T-cell (primary cell): ENCODE results near the gene RAB3D. TPM values are rescaled to one million over a fixed set of nuclear protein-coding genes. Genes with fewer than 3 reads are reported as not detected.
"Not testable (repeated sequence)": the region's sequence is repeated elsewhere in the genome, so short reads cannot be mapped to it uniquely, and the experiment has no call there.

Experiments
- ATAC-seq, 4 experiments: fragments of 200-7000 bp in 3 of 4; fragments of 150-1000 bp in 1 of 4; cut with Tn5 transposase; replicated peaks in 1 of 4; 1 replicate in 3 of 4; 2 replicates in 1 of 4; pipeline ENCODE4 v1.10.0; 2021; ENCODE audit warnings: moderate library complexity in 3 of 4, mild to moderate bottlenecking in 2 of 4, moderate number of reproducible peaks in 1 of 4
- CTCF ChIA-PET, 2 donors: fragments of 300-600 bp; sonication (Branson Sonifier 250); formaldehyde crosslinking; loops; one replicate each; lab custom pipeline; 2022; ENCODE audit warnings: antibody characterized with exemption in 2 of 2; lab: Charles Lee
- POLR2A ChIA-PET, 2 donors: fragments of 300-600 bp; sonication (Branson Sonifier 250); formaldehyde crosslinking; loops; one replicate each; lab custom pipeline; 2022; ENCODE audit warnings: antibody characterized with exemption in 2 of 2; lab: Charles Lee
- DNase-seq, 35 experiments: peaks; one replicate each; pipeline versions ENCODE4 v3.0.0 to v3.0.0-alpha.2; 2013 to 2023
- H3K27ac ChIP-seq: one replicate; pipeline ENCODE4 v1.5.1; 2013; ENCODE audit warnings: low read length
- H3K27me3 ChIP-seq, 2 experiments: replicated peaks in 1 of 2; 1 replicate in 1 of 2; 2 replicates in 1 of 2; pipeline versions ENCODE4 v1.6.1 to v1.7.0; 2013; ENCODE audit warnings: low read length in 1 of 2, mixed read lengths in 1 of 2; ENCODE audit not compliant: control insufficient read depth in 2 of 2, insufficient read depth in 2 of 2; ENCODE audit errors: extremely low read depth in 1 of 2
- H3K36me3 ChIP-seq, 2 donors: 1 replicate in 1 of 2; 2 replicates in 1 of 2; pipeline versions ENCODE4 v1.6.1 to v1.7.0; 2013; ENCODE audit warnings: low read length in 1 of 2; ENCODE audit not compliant: control insufficient read depth in 2 of 2, insufficient read depth in 1 of 2; ENCODE audit errors: extremely low read depth in 1 of 2
- H3K4me1 ChIP-seq, 2 experiments: 1 replicate in 1 of 2; 2 replicates in 1 of 2; pipeline versions ENCODE4 v1.6.1 to v1.7.0; 2013; ENCODE audit warnings: low read length in 2 of 2, mixed read lengths in 1 of 2; ENCODE audit not compliant: insufficient read depth in 2 of 2, control insufficient read depth in 1 of 2; ENCODE audit errors: extremely low read depth in 1 of 2
- H3K4me3 ChIP-seq, 2 donors: 1 replicate in 1 of 2; 2 replicates in 1 of 2; pipeline versions ENCODE4 v1.5.1 to v1.7.0; 2013; ENCODE audit warnings: mild to moderate bottlenecking in 2 of 2, low read length in 1 of 2, moderate library complexity in 1 of 2; ENCODE audit not compliant: control insufficient read depth in 1 of 2; ENCODE audit errors: extremely low read depth in 1 of 2
- H3K9me3 ChIP-seq: 2 replicates; pipeline ENCODE4 v1.7.0; 2013
- H3K27ac Mint-ChIP-seq, 2 donors: one replicate each; pipeline ENCODE4 v1.8.0; 2020 to 2021; ENCODE audit warnings: mild to moderate bottlenecking in 2 of 2, mixed read lengths in 2 of 2
- H3K27me3 Mint-ChIP-seq, 2 donors: one replicate each; pipeline ENCODE4 v1.8.0; 2021 to 2022; ENCODE audit warnings: mixed read lengths in 2 of 2
- H3K36me3 Mint-ChIP-seq: one replicate; pipeline ENCODE4 v1.8.0; 2021; ENCODE audit warnings: mixed read lengths
- H3K4me1 Mint-ChIP-seq, 3 donors: one replicate each; pipeline ENCODE4 v1.8.0; 2020 to 2022; ENCODE audit warnings: mixed read lengths in 3 of 3, mild to moderate bottlenecking in 1 of 3
- H3K4me3 Mint-ChIP-seq, 3 donors: one replicate each; pipeline ENCODE4 v1.8.0; 2020 to 2022; ENCODE audit warnings: mild to moderate bottlenecking in 3 of 3, mixed read lengths in 3 of 3, moderate library complexity in 3 of 3
- H3K9me3 Mint-ChIP-seq, 3 donors: one replicate each; pipeline ENCODE4 v1.8.0; 2020 to 2022; ENCODE audit warnings: mixed read lengths in 3 of 3
- WGBS: methylation state at CpG from one replicate; pipeline ENCODE4 v1.1.5; 2013; ENCODE audit warnings: missing lambda C conversion rate; ENCODE audit not compliant: insufficient coverage; 5-methylcytosine and 5-hydroxymethylcytosine counted together
- total RNA-seq, 35 experiments: library from RNA in 6 of 35; stranded (reverse) in 6 of 35; fragments of 120-200 nt in 1 of 35; gene quantifications; one replicate each; pipeline versions ENCODE4 v1.2.1 to v1.2.4 and lab custom pipeline; 2013 to 2026

Gene RAB3D
- total RNA-seq, 5 donors from 2014 or later (not counting 1 experiment from before 2014, with no cell fraction given): 4.7 to 9.5 (median 8.8) TPM

- peak; percentile 94 to 99 (median 98) for DNase-seq
- Mint-ChIP-seq H3K9me3 (no peaks in the 10 kb centered on the region), H3K4me3 (peak overlapping the region; percentile 86 to 92 (median 90)), H3K27me3 (peaks cover 0 to 17% of the 10 kb centered on the region in 2 donors), H3K27ac (peak overlapping the region; percentile 98), H3K36me3 (peaks cover 5% of the 10 kb centered on the region), H3K4me1 (peaks cover 45 to 56% (median 51%) of the 10 kb centered on the region in 3 donors)
- POLR2A ChIA-PET: interaction anchor here (0.5 to 1.0 kb wide), 6 partner anchors 12 to 648 kb away, joined by 3 to 10 read pairs (median 4); partner anchors contain the start of genes CCDC159 (in 1 of the 2), ODAD3 (in 1 of the 2), PRKCSH (in 1 of the 2) and TMEM205 (in 1 of the 2)
- Histone ChIP-seq H3K4me3 (peak overlapping the region; percentile 49 to 62), H3K27ac (peak overlapping the region; percentile 91), H3K27me3 (peaks cover 0 to 35% of the 10 kb centered on the region in 2 experiments), H3K9me3 (no peaks in the 10 kb centered on the region), H3K4me1 (peaks cover 7 to 65% of the 10 kb centered on the region in 2 experiments), H3K36me3 (peaks cover 0 to 14% of the 10 kb centered on the region in 2 donors)
- CTCF ChIA-PET: interaction anchor here (0.5 to 2.4 kb wide), 18 partner anchors 9 to 1546 kb away, joined by 3 to 26 read pairs (median 3); partner anchors contain the start of genes CCDC159 (in 1 of the 2), ECSIT (in 1 of the 2), ELOF1 (in 1 of the 2) and ODAD3 (in 1 of the 2)
- WGBS: 1% methylated on average over 54 of the region's 54 CpGs
- ATAC-seq: peak; percentile 86 to 91 (median 90)
These were observed 41.4 kb upstream of the RAB3D start for GRCh38 chr19:11380653-11381537.

- DNase-seq (no peak), ATAC-seq (no peak)
- peak overlapping the region; percentile 98 for H3K27ac Mint-ChIP-seq
- Histone ChIP-seq H3K4me1 (peaks cover 10 to 75% of the 10 kb centered on the region in 2 experiments), H3K27ac (peak overlapping the region; percentile 91), H3K36me3 (peaks cover 0 to 14% of the 10 kb centered on the region in 2 donors), H3K9me3 (no peaks in the 10 kb centered on the region), H3K27me3 (peaks cover 0 to 33% of the 10 kb centered on the region in 2 experiments), H3K4me3 (no peak overlapping the region)
- H3K4me1 Mint-ChIP-seq: peaks cover 51 to 62% (median 56%) of the 10 kb centered on the region in 3 donors
- H3K36me3 Mint-ChIP-seq: peaks cover 5% of the 10 kb centered on the region
- H3K27me3 Mint-ChIP-seq: peaks cover 0 to 17% of the 10 kb centered on the region in 2 donors
- H3K4me3 Mint-ChIP-seq: peak overlapping the region; percentile 86 to 92 (median 90)
- ChIA-PET POLR2A (interaction anchor here in 1 of 2 donors (0.5 kb wide), 1 partner anchor 35 kb away, joined by 9 read pairs; no protein-coding TSS in a partner anchor), CTCF (interaction anchor here (0.7 to 2.4 kb wide), 3 partner anchors 27 to 103 kb away, joined by 3 to 26 read pairs (median 14); no protein-coding TSS in a partner anchor)
- H3K9me3 Mint-ChIP-seq: no peaks in the 10 kb centered on the region
- WGBS: 95% methylated on average over 6 of the region's 7 CpGs
These were observed 40.4 kb upstream of the RAB3D start for GRCh38 chr19:11379857-11380350.

GRCh38 chr19:11379269-11379845 lies 39.9 kb upstream of the RAB3D start:
- H3K27ac Mint-ChIP-seq, CTCF ChIA-PET, H3K36me3 Mint-ChIP-seq, ATAC-seq, POLR2A ChIA-PET, H3K4me3 ChIP-seq, DNase-seq, H3K9me3 ChIP-seq, H3K27ac ChIP-seq, H3K9me3 Mint-ChIP-seq: not testable (repeated sequence)
- H3K36me3 ChIP-seq: peaks cover 0 to 14% of the 10 kb centered on the region in 2 donors
- 89% methylated on average over 5 of the region's 14 CpGs for whole genome bisulfite sequencing
- Mint-ChIP-seq H3K27me3 (peaks cover 0 to 16% of the 10 kb centered on the region in 2 donors), H3K4me1 (peaks cover 51 to 57% (median 56%) of the 10 kb centered on the region in 3 donors), H3K4me3 (peak overlapping the region in 1 of 3 donors; percentile 86)
- H3K4me1 ChIP-seq: peaks cover 10 to 75% of the 10 kb centered on the region in 2 experiments
- peaks cover 0 to 31% of the 10 kb centered on the region in 2 experiments for H3K27me3 ChIP-seq

- Mint-ChIP-seq H3K9me3 (no peaks in the 10 kb centered on the region), H3K4me1 (peaks cover 51 to 56% (median 55%) of the 10 kb centered on the region in 3 donors), H3K27me3 (peaks cover 0 to 16% of the 10 kb centered on the region in 2 donors), H3K27ac (no peak overlapping the region), H3K4me3 (peak overlapping the region in 1 of 3 donors; percentile 28), H3K36me3 (peaks cover 5% of the 10 kb centered on the region)
- ChIA-PET POLR2A (no interaction called here), CTCF (interaction anchor here in 1 of 2 donors (0.6 kb wide), 1 partner anchor 27 kb away, joined by 3 read pairs; no protein-coding TSS in a partner anchor)
- peaks cover 0 to 23% of the 10 kb centered on the region in 2 experiments for H3K27me3 ChIP-seq
- no peak overlapping the region for H3K27ac ChIP-seq
- WGBS: 91% methylated on average over 6 of the region's 8 CpGs
- H3K4me3 ChIP-seq: no peak overlapping the region
- H3K9me3 ChIP-seq: no peaks in the 10 kb centered on the region
- DNase-seq: no peak
- H3K4me1 ChIP-seq: peaks cover 14 to 75% of the 10 kb centered on the region in 2 experiments
- ATAC-seq: no peak
- H3K36me3 ChIP-seq: peaks cover 0 to 14% of the 10 kb centered on the region in 2 donors
These were observed 39.1 kb upstream of the RAB3D start for GRCh38 chr19:11378319-11379189.

GRCh38 chr19:11377756-11378155 lies 38.3 kb upstream of the RAB3D start:
- Histone ChIP-seq H3K27ac (no peak overlapping the region), H3K4me3 (no peak overlapping the region), H3K9me3 (no peaks in the 10 kb centered on the region), H3K36me3 (peaks cover 0 to 14% of the 10 kb centered on the region in 2 donors), H3K4me1 (peaks cover 14 to 69% of the 10 kb centered on the region in 2 experiments), H3K27me3 (peaks cover 0 to 15% of the 10 kb centered on the region in 2 experiments)
- Mint-ChIP-seq H3K27me3 (peaks cover 0 to 11% of the 10 kb centered on the region in 2 donors), H3K27ac (peak overlapping the region in 1 of 2 donors; percentile 67), H3K36me3 (peaks cover 5% of the 10 kb centered on the region), H3K4me3 (no peak overlapping the region), H3K9me3 (no peaks in the 10 kb centered on the region), H3K4me1 (peaks cover 48 to 55% (median 51%) of the 10 kb centered on the region in 3 donors)
- no peak for ATAC-seq
- ChIA-PET CTCF (interaction anchor here in 1 of 2 donors (0.6 kb wide), 1 partner anchor 14 kb away, joined by 5 read pairs; no protein-coding TSS in a partner anchor), POLR2A (no interaction called here)
- no peak for DNase-seq
- 93% methylated on average over 3 of the region's 3 CpGs for WGBS
